ENCODE results near the gene IL10RA. TPM values are rescaled to one million over a fixed set of nuclear protein-coding genes. Genes with fewer than 3 reads are reported as not detected.
"Not testable (repeated sequence)": the region's sequence is repeated elsewhere in the genome, so short reads cannot be mapped to it uniquely, and the experiment has no call there.

IL10RA gene
- total RNA-seq, 1 experiment from 2014 or later, result 0.12 TPM

- not testable (repeated sequence) for DNase-seq (ENCODE audit: low read depth)
Observed at GRCh38 chr11:118007563-118008270, 21.5 kb downstream of the IL10RA start.

- no peak for DNase-seq (ENCODE audit: low read depth)
Observed at GRCh38 chr11:118008271-118008911, 22.2 kb downstream of the IL10RA start.

- no peak for DNase-seq (ENCODE audit: low read depth)
Observed at GRCh38 chr11:118009864-118010737, 23.9 kb downstream of the IL10RA start.

GRCh38 chr11:118010738-118011461 is 24.7 kb downstream of the IL10RA start:
- DNase-seq (ENCODE audit: low read depth), result no peak

GRCh38 chr11:118012083-118012669 is 26.0 kb downstream of the IL10RA start:
- DNase-seq (ENCODE audit: low read depth), result peak; percentile 8

GRCh38 chr11:118014022-118014421 is 27.8 kb downstream of the IL10RA start:
- no peak for DNase-seq (ENCODE audit: low read depth)

- DNase-seq (ENCODE audit: low read depth), result no peak
Observed at GRCh38 chr11:118015385-118015841, 29.2 kb downstream of the IL10RA start.

GRCh38 chr11:118016104-118016503 is 29.9 kb downstream of the IL10RA start:
- no peak for DNase-seq (ENCODE audit: low read depth)

- no peak for DNase-seq (ENCODE audit: low read depth)
Observed at GRCh38 chr11:118017111-118017510, 30.9 kb downstream of the IL10RA start.

GRCh38 chr11:118017631-118018315 is 31.6 kb downstream of the IL10RA start:
- no peak for DNase-seq (ENCODE audit: low read depth)

GRCh38 chr11:118018401-118018800 is 32.2 kb downstream of the IL10RA start:
- no peak for DNase-seq (ENCODE audit: low read depth)

GRCh38 chr11:118021146-118021545 is 35.0 kb downstream of the IL10RA start:
- no peak for DNase-seq (ENCODE audit: low read depth)

GRCh38 chr11:118027694-118028093 is 41.5 kb downstream of the IL10RA start:
- DNase-seq (ENCODE audit: low read depth), result no peak

GRCh38 chr11:118028626-118029025 is 42.4 kb downstream of the IL10RA start:
- no peak for DNase-seq (ENCODE audit: low read depth)

- no peak for DNase-seq (ENCODE audit: low read depth)
Observed at GRCh38 chr11:118033443-118033842, 47.2 kb downstream of the IL10RA start.

- DNase-seq (ENCODE audit: low read depth), result no peak
Observed at GRCh38 chr11:118042141-118042540, 55.9 kb downstream of the IL10RA start.

GRCh38 chr11:118042796-118043195 is 56.6 kb downstream of the IL10RA start:
- DNase-seq (ENCODE audit: low read depth), result no peak

GRCh38 chr11:118045191-118045590 is 59.0 kb downstream of the IL10RA start:
- DNase-seq (ENCODE audit: low read depth), result no peak

GRCh38 chr11:118046051-118046963 is 60.1 kb downstream of the IL10RA start:
- DNase-seq (ENCODE audit: low read depth), result no peak
